Activated naive CD8-positive, alpha-beta T cell (primary cell): ENCODE data around the gene NBPF4.
"Not testable (repeated sequence)": the region's sequence is repeated elsewhere in the genome, so short reads cannot be mapped to it uniquely, and the experiment has no call there.

ENCODE experiments used
- H3K27ac Mint-ChIP-seq: one replicate; pipeline ENCODE4 v1.8.0; 2021; ENCODE audit warnings: mixed read lengths
- H3K27me3 Mint-ChIP-seq: one replicate; pipeline ENCODE4 v1.8.0; 2021; ENCODE audit warnings: mixed read lengths
- H3K36me3 Mint-ChIP-seq: one replicate; pipeline ENCODE4 v1.8.0; 2021; ENCODE audit warnings: mixed read lengths
- H3K4me1 Mint-ChIP-seq: one replicate; pipeline ENCODE4 v1.8.0; 2021; ENCODE audit warnings: low read depth, mixed read lengths
- H3K4me3 Mint-ChIP-seq: one replicate; pipeline ENCODE4 v1.8.0; 2021; ENCODE audit warnings: mild to moderate bottlenecking, mixed read lengths
- H3K9me3 Mint-ChIP-seq: one replicate; pipeline ENCODE4 v1.8.0; 2021; ENCODE audit warnings: low read depth, mixed read lengths

Gene NBPF4

GRCh38 chr1:108217515-108218174, 26.2 kb downstream of the NBPF4 start:
- H3K36me3 Mint-ChIP-seq, H3K27me3 Mint-ChIP-seq, H3K4me1 Mint-ChIP-seq, H3K27ac Mint-ChIP-seq, H3K9me3 Mint-ChIP-seq, H3K4me3 Mint-ChIP-seq: not testable (repeated sequence)

DNA sequence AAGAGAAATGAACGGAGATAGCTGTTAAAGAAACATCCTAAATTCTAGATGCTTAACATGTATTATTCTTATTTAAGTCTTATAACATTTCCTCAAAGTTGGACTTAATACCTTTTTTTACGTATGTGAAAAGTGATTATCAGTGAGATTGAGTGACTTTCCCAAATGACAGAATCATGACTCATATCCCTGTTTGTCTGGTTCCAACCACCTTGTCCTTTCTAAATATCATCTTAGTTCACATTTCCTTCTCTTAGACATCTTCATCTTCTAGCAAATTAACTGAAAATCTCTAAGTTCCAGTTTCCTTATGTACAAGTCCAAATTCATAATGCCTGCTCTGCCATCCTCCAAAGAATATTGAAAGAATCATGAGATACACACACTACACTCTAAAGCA, 26.9 kb downstream of the NBPF4 start:
- not testable (repeated sequence) for H3K27ac Mint-ChIP-seq, H3K4me3 Mint-ChIP-seq, H3K36me3 Mint-ChIP-seq, H3K27me3 Mint-ChIP-seq, H3K4me1 Mint-ChIP-seq, H3K9me3 Mint-ChIP-seq

DNA sequence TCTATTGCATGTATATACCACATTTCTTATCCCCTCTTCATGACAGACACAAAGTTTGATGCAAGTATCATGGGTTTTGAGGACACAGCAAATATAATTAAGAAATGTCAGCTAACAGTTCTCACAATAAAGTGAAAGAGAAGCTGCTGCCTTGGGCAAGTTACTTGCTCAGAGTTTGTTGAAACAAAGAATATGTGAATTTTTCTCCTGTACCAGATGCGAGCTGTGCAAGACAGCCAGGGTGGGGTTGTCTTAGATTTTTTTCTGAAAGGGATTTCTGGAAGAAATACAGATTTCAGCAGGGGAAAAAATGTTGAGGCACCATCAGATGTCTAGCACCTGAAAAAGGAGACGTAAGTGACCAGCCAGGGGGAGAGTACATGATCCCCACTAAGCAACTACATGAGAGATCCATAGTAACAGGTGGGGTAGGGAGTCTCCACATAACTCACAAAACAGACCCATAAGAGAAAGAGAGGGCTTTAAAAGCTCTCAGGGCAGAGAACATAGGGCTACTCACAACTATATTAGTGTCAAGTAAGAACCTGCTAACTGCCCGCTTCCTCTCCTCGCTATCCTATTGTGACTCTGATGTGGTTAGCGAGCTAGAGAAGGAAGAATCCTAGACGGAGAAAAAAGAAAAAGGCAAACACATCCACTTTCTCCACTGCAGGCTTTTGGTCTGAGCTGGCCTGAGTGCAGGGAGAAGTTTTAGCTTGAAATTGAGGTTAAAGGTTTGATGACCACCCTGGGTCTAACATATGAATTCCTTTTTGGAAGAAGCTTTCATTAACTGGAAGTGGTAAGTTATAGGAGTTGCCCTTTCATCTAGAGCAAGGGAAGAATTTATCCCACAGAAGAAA, 27.6 kb downstream of the NBPF4 start:
- not testable (repeated sequence) for H3K9me3 Mint-ChIP-seq, H3K4me3 Mint-ChIP-seq, H3K4me1 Mint-ChIP-seq, H3K27ac Mint-ChIP-seq, H3K36me3 Mint-ChIP-seq
- peaks cover 10% of the 10 kb centered on the region for H3K27me3 Mint-ChIP-seq

GRCh38 chr1:108214641-108215465, 29.0 kb downstream of the NBPF4 start:
- not testable (repeated sequence) for H3K9me3 Mint-ChIP-seq, H3K36me3 Mint-ChIP-seq, H3K4me1 Mint-ChIP-seq, H3K27ac Mint-ChIP-seq, H3K4me3 Mint-ChIP-seq
- peaks cover 10% of the 10 kb centered on the region for H3K27me3 Mint-ChIP-seq

DNA sequence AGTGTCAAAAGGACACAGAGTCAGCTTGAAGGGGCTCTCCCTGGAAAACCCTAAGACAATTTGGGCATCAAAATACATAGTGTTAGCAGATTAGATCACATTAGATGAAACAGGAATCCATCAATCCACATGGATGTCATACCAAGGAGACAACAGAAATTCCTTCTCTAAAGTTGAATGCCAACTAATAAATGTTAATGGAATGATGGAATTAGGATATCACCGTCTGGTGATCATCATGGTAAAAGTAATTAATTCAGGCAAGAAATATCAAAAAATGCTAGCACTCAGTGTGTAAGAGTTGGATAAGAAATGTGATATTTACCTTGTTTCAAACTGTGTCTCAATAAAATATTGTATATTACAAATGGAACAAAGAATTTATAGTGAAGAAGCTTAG, 32.9 kb downstream of the NBPF4 start:
- Mint-ChIP-seq H3K27ac (no peak overlapping the region), H3K27me3 (peaks cover 19% of the 10 kb centered on the region), H3K4me3 (no peak overlapping the region), H3K9me3 (no peaks in the 10 kb centered on the region), H3K36me3 (no peaks in the 10 kb centered on the region), H3K4me1 (peaks cover 6% of the 10 kb centered on the region)

DNA sequence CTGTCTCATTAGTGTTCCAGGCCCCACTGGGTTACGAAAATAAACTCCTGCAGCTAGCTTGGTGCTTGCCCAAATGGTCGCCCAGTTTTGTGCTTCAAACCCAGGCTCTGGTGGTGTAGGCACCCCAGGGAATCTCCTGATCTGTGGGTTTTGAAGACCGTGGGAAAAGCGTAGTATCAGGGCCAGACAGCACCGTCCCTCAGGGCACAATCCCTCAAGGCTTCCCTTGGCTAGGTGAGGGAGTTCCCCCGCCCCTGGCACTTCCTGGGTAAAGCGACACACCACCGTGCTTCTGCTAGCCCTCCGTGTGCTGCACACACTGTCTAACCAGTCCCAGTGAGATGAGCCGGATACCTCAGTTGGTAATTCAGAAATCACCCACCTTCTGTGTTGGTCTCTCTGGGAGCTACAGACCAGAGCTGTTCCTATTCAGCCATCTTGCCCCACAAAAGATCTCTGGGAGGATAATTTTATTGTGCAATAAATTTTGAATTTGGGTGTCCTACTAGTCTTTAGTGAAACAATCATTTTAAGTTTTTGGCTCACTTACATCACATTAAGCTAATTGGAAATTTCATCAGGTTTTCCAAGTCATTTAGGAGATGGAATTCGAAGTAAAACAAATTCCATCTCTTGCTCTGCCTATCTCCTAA, 34.3 kb downstream of the NBPF4 start:
- no peaks in the 10 kb centered on the region for H3K9me3 Mint-ChIP-seq
- H3K27ac Mint-ChIP-seq = no peak overlapping the region
- peaks cover 19% of the 10 kb centered on the region for H3K27me3 Mint-ChIP-seq
- H3K4me3 Mint-ChIP-seq = no peak overlapping the region
- H3K36me3 Mint-ChIP-seq = peaks cover 2% of the 10 kb centered on the region
- peaks cover 6% of the 10 kb centered on the region for H3K4me1 Mint-ChIP-seq

GRCh38 chr1:108208724-108209446, 35.0 kb downstream of the NBPF4 start:
- Mint-ChIP-seq H3K4me1 (peaks cover 6% of the 10 kb centered on the region), H3K27me3 (peaks cover 19% of the 10 kb centered on the region), H3K4me3 (no peak overlapping the region), H3K27ac (no peak overlapping the region), H3K9me3 (no peaks in the 10 kb centered on the region), H3K36me3 (peaks cover 2% of the 10 kb centered on the region)

GRCh38 chr1:108203582-108203981, 40.3 kb downstream of the NBPF4 start:
- H3K4me3 Mint-ChIP-seq, H3K36me3 Mint-ChIP-seq, H3K9me3 Mint-ChIP-seq, H3K27ac Mint-ChIP-seq: not testable (repeated sequence)
- H3K4me1 Mint-ChIP-seq = peaks cover 19% of the 10 kb centered on the region
- H3K27me3 Mint-ChIP-seq = peaks cover 11% of the 10 kb centered on the region

DNA sequence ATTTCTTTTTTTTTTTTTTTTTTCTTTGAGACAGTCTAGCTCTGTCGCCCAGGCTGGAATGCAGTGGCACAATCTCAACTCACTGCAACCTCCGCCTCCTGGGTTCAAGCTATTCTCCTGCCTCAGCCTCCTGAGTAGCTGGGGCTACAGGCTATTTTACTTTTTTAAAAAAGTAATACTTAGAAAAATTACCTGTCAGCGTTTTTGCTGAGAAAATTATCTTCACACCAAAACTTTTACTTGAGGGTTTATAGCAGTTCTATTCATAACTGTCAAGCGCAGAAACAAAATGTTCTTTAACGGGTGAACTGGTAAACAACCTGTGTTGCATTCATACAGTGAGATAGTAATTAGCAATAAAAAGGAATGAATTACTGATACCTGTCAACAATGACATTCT, 42.2 kb downstream of the NBPF4 start:
- Mint-ChIP-seq H3K27ac (no peak overlapping the region), H3K36me3 (peaks cover 2% of the 10 kb centered on the region), H3K4me3 (no peak overlapping the region), H3K9me3 (no peaks in the 10 kb centered on the region), H3K4me1 (peaks cover 27% of the 10 kb centered on the region), H3K27me3 (peaks cover 5% of the 10 kb centered on the region)

DNA sequence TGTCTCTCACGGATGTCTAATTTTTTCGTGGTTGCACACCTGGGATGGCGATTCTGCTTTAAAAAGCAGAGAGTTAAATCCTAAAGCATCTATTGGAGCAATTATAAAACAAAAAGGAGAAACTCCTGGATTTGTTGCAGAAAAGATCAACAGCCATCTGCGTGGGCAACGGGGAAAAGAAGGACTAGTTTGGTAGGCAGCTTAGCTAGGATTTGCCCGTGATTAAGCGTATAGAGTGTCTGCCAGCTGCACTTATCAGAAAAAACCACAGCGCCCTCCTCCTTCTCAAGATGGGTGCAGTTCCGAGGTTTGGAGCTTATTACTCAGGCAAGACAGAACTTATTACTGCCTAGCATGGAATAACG, 43.2 kb downstream of the NBPF4 start:
- peak overlapping the region; percentile 91 for H3K4me3 Mint-ChIP-seq
- H3K27me3 Mint-ChIP-seq = no peaks in the 10 kb centered on the region
- H3K27ac Mint-ChIP-seq = peak overlapping the region; percentile 1
- peaks cover 27% of the 10 kb centered on the region for H3K4me1 Mint-ChIP-seq
- H3K36me3 Mint-ChIP-seq = peaks cover 2% of the 10 kb centered on the region
- no peaks in the 10 kb centered on the region for H3K9me3 Mint-ChIP-seq

DNA sequence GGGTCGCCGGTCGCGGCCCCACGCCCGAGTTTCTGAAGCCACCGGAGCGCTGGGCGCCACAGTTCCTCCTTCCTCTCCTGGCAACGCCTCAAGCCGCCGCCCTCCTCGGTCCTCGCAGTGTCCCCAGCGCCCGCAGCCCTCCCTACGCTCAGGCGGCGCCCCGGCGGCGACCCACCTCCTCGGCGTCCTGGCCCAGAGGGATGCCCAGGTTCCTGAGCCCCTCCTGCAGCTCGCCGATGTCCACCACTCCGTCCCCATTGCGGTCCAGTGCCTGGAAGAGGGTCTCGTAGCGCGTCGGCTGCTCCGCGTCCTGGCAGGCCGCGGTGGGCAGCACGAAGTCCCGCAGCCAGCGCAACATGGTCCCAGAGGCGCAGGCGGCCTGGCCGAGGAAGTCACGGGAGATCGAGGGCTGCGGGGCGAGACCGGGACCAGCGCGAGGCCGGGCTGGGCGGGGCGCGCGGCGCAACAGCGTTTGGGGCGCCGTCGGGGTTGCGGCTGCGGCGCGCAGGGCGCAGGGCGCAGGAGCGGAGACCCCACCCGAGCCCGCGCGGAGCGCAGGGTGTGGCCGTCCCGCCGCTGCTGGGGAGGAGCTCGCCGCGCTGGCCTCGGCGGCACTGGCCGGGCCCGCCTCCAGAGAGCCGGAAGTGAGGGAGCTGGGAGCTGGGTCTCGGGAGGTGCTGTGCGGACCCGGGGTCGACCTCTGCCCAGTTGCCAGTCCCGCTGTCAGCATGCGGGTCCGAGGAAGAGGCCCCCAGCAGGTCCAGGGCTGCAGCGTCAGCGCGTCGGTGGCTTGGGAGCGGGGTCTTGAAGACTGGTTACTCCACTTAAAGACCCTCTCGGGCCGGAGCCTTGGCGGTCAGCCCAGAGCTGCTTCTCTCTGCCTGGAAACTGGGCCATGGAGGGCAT, 43.8 kb downstream of the NBPF4 start, which contains the start of gene SLC25A24:
SLC25A24 (minus strand) TSS at position 563 of the 906 bp plus-strand sequence; CDS start at position 358, 205 bp downstream.
- peak within 1 kb of the TSS; percentile 46 for H3K27ac Mint-ChIP-seq
- H3K4me3 Mint-ChIP-seq = peak within 1 kb of the TSS; percentile 91
- H3K9me3 Mint-ChIP-seq = no peaks in the 10 kb centered on the region
- H3K27me3 Mint-ChIP-seq = no peaks in the 10 kb centered on the region
- H3K36me3 Mint-ChIP-seq = peaks cover 5% of the 10 kb centered on the region
- peaks cover 27% of the 10 kb centered on the region for H3K4me1 Mint-ChIP-seq

GRCh38 chr1:108199201-108199691, 44.6 kb downstream of the NBPF4 start:
- Mint-ChIP-seq H3K36me3 (peaks cover 5% of the 10 kb centered on the region), H3K4me1 (peaks cover 27% of the 10 kb centered on the region), H3K27me3 (no peaks in the 10 kb centered on the region), H3K27ac (peak overlapping the region; percentile 46), H3K4me3 (peak overlapping the region; percentile 85), H3K9me3 (no peaks in the 10 kb centered on the region)

DNA sequence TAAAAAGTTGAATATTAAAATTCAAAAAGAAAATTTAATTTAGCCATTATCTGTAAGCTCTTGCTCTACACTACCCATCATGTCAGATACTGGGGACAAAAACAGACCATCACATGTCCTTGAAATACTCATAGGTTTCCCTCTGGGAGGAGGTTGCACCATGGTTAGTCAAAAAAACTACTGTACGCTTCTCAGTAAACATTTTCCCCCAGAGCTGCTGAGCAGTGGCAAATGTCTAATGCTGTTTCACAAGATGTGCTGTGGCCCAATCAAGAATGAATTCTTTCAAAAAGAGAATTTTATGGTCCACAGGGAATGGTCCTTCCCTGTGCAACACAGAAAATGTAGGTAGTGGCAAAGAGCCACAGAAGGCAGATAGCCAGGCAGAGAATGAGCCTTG, 49.8 kb downstream of the NBPF4 start:
- Mint-ChIP-seq H3K36me3 (peaks cover 21% of the 10 kb centered on the region), H3K9me3 (peaks cover 5% of the 10 kb centered on the region), H3K4me1 (peaks cover 13% of the 10 kb centered on the region), H3K4me3 (no peak overlapping the region), H3K27ac (no peak overlapping the region), H3K27me3 (no peaks in the 10 kb centered on the region)
